Measurements from ENCODE around the gene TMEM225.

GRCh38 chr11:123885570-123885969 lies at the start of gene TMEM225:
- TF ChIP-seq EZH2 (IDR thresholded peaks at IDR 0.05; ENCODE audit: insufficient read depth, low read length) (no peak), CTCF (IDR thresholded peaks at IDR 0.05; ENCODE audit: insufficient read depth, low read depth, low read length) (no peak)

Measured in astrocyte (in vitro differentiated cells and primary cell).